ENCODE results near the gene SELENBP1. TPM values are rescaled to one million over a fixed set of nuclear protein-coding genes. Genes with fewer than 3 reads are reported as not detected.

SELENBP1 gene
- total RNA-seq, 6 experiments from 2014 or later = 11.2 to 15.6 (median 14.6) TPM

DNA sequence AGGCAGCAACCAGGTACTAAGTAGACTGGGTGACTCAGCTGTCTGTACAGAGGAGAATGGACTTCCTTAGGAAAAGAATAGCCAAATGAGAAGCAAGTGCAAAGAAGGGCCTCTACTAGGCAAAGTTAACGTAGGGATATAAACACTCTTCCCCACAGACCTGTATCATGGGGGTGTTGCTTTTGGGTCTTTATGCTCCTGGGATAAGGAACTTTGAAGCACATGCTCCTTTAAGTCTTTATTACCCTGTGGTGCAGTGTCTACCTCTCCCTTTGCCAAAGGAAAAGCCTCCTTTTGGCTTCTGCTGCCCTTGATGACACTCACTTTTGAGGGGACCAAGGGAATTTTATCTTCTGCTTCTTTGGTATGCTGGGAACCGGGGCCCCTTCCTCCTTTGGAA lies 30.5 kb downstream of the SELENBP1 start:
- H3K36me3 Mint-ChIP-seq (ENCODE audit: low read depth) = peaks cover 8% of the 10 kb centered on the region
- peaks cover 21% of the 10 kb centered on the region for H3K4me1 Mint-ChIP-seq (ENCODE audit: low read depth)
- TF ChIP-seq, protein P1, sequence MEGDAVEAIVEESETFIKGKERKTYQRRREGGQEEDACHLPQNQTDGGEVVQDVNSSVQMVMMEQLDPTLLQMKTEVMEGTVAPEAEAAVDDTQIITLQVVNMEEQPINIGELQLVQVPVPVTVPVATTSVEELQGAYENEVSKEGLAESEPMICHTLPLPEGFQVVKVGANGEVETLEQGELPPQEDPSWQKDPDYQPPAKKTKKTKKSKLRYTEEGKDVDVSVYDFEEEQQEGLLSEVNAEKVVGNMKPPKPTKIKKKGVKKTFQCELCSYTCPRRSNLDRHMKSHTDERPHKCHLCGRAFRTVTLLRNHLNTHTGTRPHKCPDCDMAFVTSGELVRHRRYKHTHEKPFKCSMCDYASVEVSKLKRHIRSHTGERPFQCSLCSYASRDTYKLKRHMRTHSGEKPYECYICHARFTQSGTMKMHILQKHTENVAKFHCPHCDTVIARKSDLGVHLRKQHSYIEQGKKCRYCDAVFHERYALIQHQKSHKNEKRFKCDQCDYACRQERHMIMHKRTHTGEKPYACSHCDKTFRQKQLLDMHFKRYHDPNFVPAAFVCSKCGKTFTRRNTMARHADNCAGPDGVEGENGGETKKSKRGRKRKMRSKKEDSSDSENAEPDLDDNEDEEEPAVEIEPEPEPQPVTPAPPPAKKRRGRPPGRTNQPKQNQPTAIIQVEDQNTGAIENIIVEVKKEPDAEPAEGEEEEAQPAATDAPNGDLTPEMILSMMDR (IDR thresholded peaks at IDR 0.05) = no peak
- no peaks in the 10 kb centered on the region; the same call in 1 of the 2 replicates for H3K27me3 Mint-ChIP-seq (ENCODE audit: insufficient read depth)
- H3K9me3 Mint-ChIP-seq = no peaks in the 10 kb centered on the region
- no peak overlapping the region for H3K4me3 Mint-ChIP-seq
- DNase-seq = no peak
- H3K27ac Mint-ChIP-seq = no peak overlapping the region

DNA sequence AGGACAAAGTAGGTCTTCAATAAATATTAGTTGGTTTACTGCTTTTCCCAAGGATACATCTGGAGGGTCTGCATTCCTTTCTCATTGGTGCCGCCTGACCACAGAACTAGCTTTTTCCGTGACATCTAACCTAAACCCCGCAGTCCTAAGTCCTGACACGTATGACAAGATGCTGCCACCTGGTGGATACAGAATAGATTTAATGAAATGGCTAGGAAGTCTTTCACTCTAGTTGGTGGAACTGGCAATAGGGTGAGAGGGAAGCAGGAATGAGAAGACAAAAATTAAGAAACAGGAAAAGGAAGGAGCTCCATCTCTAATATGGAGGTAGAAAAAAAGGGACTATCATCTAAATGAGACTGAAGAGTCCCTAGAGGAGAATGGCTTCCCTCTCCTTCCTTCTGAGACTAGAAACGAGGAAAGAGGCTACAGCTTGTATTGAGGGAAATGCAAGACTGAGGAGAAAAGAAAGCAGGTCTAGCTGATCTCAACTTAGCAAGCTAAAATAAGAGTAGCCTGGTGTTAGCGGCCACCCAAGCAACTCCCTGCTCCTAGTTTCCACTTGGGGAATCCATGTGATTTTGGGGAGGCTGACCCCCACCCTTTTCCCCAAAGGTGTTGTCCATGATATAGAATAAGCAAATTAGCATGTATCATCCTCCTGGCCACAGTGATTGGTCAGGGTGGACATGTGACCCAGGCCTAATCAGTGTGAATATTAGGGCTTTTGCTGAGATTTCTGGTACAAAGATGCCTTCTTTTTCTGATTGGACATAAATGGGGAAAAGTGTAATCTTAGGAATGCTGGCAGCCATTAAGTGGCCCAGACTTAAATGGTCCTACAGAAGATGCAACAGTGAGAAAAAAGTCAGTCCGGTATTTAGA lies 31.4 kb downstream of the SELENBP1 start:
- Mint-ChIP-seq H3K4me3 (no peak overlapping the region), H3K27me3 (ENCODE audit: insufficient read depth) (no peaks in the 10 kb centered on the region; the same call in 1 of the 2 replicates), H3K4me1 (ENCODE audit: low read depth) (peaks cover 14% of the 10 kb centered on the region), H3K27ac (peak overlapping the region; percentile 66), H3K9me3 (no peaks in the 10 kb centered on the region), H3K36me3 (ENCODE audit: low read depth) (peaks cover 8% of the 10 kb centered on the region)
- TF ChIP-seq, protein P1 (IDR thresholded peaks at IDR 0.05) = peak; percentile 88
- peak; percentile 79 for DNase-seq

DNA sequence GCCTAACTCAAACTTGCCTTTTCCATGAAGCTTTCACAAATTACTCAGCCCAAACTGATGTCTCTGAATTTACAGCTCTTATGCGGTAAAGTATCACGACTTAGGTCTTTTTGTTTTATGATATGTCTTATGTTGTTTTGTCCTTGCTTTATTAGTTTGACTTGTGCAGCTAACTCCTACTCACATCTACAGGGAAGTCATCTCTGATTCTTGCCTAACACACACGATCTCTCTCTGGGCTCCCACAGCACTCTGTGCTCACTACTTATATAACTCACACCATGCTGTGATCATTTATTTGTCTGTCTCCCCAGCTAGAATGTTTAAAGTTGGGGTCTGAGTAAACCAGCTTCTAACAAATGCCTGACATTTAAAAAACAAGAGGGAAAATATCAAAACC lies 35.9 kb downstream of the SELENBP1 start:
- H3K27me3 Mint-ChIP-seq (ENCODE audit: insufficient read depth) = no peaks in the 10 kb centered on the region; the same call in 1 of the 2 replicates
- H3K27ac Mint-ChIP-seq = no peak overlapping the region
- DNase-seq = no peak
- TF ChIP-seq, protein P1 (IDR thresholded peaks at IDR 0.05) = no peak
- H3K36me3 Mint-ChIP-seq (ENCODE audit: low read depth) = no peaks in the 10 kb centered on the region
- no peaks in the 10 kb centered on the region for H3K9me3 Mint-ChIP-seq
- H3K4me1 Mint-ChIP-seq (ENCODE audit: low read depth) = peaks cover 8% of the 10 kb centered on the region
- H3K4me3 Mint-ChIP-seq = no peak overlapping the region

DNA sequence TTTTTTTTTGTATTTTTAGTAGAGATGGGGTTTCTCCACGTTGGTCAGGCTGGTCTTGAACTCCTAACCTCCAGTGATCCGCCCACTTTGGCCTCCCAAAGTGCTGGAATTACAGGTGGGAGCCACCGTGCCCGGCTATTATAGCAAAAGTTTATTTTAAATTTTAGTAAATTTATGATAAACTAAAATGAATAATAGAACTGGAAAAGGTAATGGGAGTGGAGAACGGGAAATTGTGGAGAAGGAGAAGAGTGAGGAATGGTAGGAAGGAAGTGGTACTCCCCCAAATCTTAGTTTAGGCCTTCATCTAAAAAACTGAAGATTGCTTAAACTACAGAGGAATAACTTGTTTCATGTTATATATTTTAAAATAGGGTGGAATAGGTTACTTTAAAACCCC lies 37.7 kb downstream of the SELENBP1 start:
- Mint-ChIP-seq H3K27ac (no peak overlapping the region), H3K4me1 (ENCODE audit: low read depth) (no peaks in the 10 kb centered on the region), H3K27me3 (ENCODE audit: insufficient read depth) (no peaks in the 10 kb centered on the region; the same call in 1 of the 2 replicates), H3K4me3 (no peak overlapping the region), H3K36me3 (ENCODE audit: low read depth) (no peaks in the 10 kb centered on the region), H3K9me3 (no peaks in the 10 kb centered on the region)
- TF ChIP-seq, protein P1 (IDR thresholded peaks at IDR 0.05) = no peak
- no peak for DNase-seq

DNA sequence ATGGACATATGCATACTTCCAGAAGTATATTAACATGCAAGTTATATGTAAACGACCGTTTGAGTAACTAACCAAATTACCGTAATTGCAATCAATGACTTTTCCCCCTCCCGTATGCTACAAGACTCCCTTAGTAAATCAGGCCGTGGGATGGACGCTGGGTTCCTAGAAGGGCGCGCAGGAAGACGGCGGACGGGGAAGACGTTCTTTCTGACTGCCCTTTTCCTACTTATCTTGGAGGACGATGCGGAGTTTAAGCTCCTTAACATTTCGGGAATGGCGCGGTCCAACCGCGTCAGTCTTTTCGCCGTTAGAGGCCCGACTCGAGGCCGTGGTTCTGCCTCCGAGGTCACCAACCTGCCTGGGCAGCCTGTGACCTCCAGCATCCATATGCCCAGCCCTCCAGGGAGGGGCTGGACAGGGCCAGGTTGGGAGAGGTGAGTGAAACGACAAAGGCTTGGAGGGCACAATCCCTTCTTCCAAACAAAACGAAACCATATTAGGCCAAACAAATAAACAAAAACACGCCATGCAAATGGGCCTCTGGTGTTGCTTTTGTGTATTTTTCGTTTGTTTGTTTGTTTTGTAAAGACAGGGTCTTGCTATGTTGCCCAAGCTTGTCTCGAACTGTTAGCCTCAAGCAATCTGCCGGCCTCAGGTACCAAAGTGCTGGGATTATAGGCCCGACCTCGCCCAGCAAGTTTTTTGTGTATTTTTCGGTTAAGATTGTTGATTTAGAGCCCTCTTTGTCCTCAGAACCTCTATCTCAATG lies 44.4 kb downstream of the SELENBP1 start:
- Mint-ChIP-seq H3K27me3 (ENCODE audit: insufficient read depth) (no peaks in the 10 kb centered on the region; the same call in 1 of the 2 replicates), H3K36me3 (ENCODE audit: low read depth) (peaks cover 5% of the 10 kb centered on the region; the same call in 1 of the 2 replicates), H3K4me1 (ENCODE audit: low read depth) (peaks cover 31% of the 10 kb centered on the region), H3K27ac (peak overlapping the region; percentile 97), H3K4me3 (peak overlapping the region; percentile 96), H3K9me3 (no peaks in the 10 kb centered on the region)
- DNase-seq = no peak
- TF ChIP-seq, protein P1 (IDR thresholded peaks at IDR 0.05) = no peak

All from HFFc6 (cell line).